GM19372 (cell line): ENCODE results near the gene HYI.
"Not testable (repeated sequence)": the region's sequence is repeated elsewhere in the genome, so short reads cannot be mapped to it uniquely, and the experiment has no call there.

Experiments
- ATAC-seq: cut with Tn5 transposase; IDR thresholded peaks from one replicate; pipeline ENCODE4 v1.9.1; 2021; ENCODE audit warnings: mild to moderate bottlenecking, low read depth, moderate library complexity; ENCODE audit not compliant: unreplicated experiment

The HYI gene

DNA sequence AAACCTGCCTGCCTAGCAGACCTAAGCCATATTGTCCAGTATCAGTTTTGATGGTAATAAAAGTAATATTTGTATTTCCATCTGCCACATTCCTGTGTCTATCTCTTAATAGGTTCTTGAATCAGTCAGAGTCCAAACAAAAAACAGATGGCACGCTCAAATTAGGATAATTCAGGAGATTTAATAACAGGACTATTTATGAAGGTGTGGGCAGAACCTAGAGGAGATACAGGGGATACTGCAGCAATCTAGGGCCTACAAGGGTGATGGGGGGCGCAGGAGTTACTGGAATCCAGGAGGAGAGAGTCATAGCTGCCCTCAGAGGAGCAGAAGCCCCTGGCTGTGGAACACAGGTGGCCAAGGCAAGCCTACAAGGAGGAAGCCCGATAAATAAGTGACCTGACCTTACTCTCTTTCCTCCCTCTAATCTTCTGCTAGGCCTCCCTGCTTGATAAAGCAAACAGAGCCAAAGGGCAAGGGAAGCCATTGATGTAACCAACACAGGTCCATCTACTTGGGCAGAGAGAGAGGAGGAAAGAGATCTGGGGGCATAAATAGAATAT lies 11.9 kb upstream of the HYI start:
- ATAC-seq, result no peak

- no peak for ATAC-seq
Observed at GRCh38 chr1:43464681-43465504, 11.2 kb upstream of the HYI start.

DNA sequence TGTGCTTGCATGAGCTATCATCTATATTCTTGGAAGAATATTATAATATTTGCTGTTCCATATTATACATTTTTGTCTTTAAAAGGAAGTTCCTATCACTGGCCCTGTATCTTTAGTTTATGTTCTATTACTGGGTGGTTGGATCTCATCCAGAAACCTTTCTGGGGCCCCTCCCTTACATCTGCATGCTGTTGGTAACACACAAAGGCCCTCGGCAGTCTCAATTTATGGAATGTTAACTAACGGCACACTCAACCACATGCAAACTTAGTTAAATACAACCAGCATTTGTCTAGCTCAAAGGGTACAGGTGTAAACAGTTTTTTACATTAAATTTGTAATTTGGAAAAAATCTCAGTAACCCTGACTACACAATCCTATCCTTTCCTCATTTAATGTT lies 9.7 kb upstream of the HYI start:
- no peak for ATAC-seq

GRCh38 chr1:43460988-43461693 lies 7.4 kb upstream of the HYI start:
- ATAC-seq, result no peak

DNA sequence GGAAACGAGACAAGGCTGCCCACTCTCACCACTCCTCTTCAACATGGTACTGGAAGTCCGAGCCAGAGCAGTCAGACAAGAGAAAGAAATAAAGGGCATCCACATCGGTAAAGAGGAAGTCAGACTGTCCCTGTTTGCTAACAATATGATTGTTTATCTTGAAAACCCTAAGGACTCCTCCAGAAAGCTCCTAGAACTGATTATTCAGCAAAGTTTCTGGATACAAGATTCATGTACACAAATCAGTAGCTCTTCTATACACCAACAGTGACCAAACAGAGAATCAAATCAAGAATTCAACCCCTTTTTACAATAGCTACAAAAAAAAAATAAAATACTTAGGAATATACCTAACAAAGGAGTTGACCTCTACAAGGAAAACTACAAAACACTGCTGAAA lies 4.6 kb upstream of the HYI start:
- ATAC-seq, result not testable (repeated sequence)

DNA sequence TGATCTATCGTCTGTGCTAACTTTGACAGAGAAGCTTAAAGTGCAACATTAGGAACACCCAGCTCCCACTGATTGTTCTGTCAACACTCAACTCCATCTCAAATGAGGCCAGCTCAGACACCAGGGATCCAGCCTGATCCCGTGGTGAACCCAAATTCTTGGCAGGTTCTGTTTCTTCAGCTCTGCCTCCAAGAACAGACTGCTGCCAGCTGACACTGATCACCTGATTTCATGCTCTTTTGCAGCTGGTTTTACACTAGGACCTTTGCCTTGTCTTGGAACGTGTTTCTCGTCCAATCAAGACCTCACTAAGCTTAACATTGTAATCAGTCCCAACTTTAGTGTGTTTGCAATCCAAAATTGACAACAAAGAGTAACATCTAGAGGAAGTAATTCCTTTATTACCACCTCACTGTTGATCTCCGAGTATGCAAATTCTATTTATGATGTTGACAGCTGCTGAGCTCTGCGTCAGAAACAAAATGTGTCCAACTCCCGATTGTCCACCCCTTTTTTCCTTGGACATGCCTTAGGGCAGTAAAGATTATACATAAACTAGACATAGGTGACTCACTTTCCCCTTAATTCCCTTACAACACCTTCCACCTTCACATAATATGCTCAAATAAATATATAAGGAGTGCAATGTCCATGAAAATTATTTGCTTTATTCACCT lies 1.6 kb upstream of the HYI start:
- ATAC-seq, result no peak

GRCh38 chr1:43454270-43455011 lies 710 bp upstream of the HYI start:
- ATAC-seq, result peak; percentile 76

- no peak for ATAC-seq
Observed at GRCh38 chr1:43452789-43453441, 816 bp downstream of the HYI start.

- ATAC-seq, result no peak
Observed at GRCh38 chr1:43451701-43452532, 1.8 kb downstream of the HYI start.

DNA sequence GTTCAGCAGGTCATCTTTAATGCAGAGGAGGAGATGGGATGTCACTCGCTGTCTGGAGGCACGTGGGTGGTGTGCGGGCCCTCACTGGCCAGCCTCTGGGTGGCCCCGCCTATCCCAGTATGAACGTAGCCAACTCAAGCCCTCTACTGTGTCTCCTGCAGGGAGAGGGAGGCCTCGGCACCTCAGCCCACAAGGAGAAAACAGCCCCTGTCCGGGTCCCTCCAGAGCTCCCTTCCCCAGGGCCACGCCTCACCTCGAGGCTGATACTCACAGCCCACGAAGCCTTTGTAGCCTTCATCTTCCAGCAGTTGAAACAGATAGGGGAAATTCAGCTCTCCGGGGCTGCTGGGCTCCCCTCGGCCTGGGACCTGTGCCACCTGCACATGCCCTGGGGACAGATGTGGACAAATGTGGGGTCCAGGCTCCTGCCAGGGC lies 2.6 kb downstream of the HYI start:
- no peak for ATAC-seq

GRCh38 chr1:43450251-43450941 lies 3.3 kb downstream of the HYI start:
- ATAC-seq, result no peak

DNA sequence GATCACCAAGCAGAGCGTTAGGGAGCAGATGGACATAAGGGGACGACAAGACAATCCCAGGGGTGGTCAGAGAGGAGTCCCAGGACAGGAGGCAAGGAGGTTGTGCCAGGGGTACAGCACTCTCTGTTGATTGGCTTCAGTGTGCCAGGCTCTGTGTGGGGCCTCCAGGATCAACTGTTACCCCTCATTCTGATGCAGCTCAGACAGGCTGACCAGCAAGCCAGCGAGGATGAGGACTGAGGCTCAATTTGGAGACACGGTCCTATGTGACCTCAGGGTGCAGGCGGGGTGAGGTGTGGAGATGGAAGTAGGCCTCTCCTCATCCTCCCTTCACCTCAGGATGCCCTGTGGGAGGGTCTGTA lies 4.0 kb downstream of the HYI start:
- ATAC-seq, result no peak

DNA sequence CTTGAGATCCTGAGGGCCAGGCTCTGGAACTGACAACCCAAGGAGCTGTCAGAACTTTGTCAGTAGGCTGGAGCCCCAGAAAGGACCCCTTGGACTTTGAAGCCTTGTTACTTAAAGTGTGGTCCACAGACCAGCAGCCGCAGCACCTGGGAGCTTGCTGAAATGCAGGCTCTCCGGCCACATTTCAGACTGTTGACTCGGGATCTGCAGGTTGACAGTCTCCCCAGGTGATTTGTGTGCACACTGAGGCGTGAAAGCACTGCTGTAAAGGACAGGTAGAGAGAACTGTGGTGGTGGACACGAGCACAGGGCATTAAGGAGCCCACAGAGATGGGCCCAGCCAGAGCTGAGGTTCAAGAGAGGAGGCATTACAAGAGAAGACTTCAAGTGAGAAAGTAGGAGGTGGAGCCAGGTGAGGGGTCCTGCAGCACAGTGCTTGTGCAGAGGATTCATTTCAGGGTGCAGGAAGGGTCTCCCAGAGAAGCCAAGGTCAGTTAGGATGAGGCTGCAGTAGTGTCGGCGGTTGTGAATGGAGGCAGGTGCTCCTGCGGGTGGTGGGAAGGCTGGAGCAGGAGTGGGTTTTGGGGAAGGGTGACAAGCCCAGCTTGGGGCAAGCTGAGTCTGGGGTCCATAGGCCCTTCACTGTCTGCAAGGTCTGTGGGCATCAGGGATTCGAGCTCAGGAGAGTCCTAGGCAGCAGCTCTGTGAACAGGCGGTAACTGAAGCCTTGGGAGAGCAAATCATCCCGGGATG lies 4.6 kb downstream of the HYI start:
- ATAC-seq, result no peak

DNA sequence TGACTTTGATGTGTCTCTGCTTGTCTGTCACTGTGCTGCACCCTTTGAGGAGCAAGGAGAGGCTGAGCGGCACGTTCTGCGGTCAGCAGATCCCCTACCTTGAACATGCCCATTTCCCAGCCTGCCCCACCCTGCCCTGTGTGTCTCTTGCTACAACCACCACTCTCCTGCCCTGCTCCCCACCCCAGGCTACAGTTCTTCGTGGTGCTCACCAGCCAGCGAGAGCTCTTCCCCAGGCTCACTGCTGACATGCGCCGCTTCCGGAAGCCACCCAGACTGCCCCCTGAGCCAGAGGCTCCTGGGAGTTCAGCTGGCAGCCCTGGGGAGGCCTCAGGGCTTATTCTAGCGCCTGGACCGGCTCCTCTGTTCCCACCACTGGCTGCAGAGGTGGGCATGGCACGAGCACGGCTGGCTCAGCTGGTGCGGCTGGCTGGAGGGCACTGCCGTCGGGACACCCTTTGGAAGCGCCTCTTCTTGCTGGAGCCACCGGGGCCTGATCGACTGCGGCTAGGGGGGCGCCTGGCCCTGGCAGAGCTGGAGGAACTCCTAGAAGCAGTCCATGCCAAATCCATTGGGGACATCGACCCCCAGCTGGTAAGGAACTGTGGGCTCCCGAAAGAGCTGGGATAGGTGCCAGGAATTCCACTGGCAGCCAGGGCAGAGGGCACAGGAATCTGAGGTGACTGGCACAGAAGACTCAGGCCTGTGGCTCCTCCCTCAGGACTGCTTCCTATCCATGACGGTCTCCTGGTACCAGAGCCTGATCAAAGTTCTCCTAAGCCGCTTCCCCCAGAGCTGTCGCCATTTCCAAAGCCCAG lies 5.6 kb downstream of the HYI start:
- no peak for ATAC-seq

DNA sequence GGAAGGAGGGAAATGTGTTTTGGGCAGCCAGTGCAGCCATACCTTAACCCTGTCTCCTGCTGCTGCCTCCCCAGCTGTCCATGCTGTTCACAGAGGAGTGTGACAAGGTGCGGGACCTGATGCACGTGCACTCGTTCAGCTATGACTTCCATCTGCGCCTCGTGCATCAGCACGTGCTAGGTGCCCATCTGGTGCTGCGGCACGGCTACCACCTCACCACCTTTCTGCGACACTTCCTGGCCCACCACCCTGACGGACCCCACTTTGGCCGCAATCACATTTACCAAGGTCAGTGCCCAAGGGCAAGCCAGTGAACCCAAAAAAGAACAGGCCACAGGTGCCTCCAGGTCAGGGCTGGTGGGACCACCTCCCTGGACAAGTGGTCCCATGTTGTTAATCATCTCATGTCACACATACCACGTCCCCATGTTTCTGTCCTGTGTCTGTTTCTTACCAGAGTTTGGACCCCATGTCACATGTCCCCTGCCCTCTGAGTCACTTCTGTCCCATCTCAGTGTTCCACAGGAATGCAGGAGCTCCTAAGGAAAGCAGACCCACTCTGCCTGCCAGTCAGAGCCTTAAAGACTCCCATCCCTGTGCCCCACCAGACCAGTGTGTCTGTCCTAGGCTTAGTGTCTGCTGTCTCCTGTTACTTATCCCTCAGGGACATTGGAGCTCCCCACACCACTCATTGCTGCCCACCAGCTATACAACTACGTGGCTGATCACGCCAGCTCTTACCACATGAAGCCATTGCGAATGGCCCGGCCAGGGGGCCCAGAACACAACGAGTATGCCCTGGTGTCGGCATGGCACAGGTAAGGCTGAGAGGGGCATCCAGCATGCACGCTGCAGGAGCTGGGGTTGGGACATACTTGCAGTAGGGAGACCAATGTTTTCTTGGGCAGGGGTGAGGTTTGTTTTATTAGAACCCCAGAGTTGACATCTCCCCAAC lies 6.6 kb downstream of the HYI start:
- ATAC-seq, result no peak

- ATAC-seq, result no peak
Observed at GRCh38 chr1:43446388-43446740, 7.4 kb downstream of the HYI start.
